HG03280 (cell line): ENCODE measurements around the gene CAPN10.
"Not testable (repeated sequence)": the region's sequence is repeated elsewhere in the genome, so short reads cannot be mapped to it uniquely, and the experiment has no call there.

Experiments
- ATAC-seq: cut with Tn5 transposase; IDR thresholded peaks from one replicate; pipeline ENCODE4 v1.9.1; 2021; ENCODE audit warnings: mild to moderate bottlenecking, moderate library complexity; ENCODE audit not compliant: unreplicated experiment

The CAPN10 gene

DNA sequence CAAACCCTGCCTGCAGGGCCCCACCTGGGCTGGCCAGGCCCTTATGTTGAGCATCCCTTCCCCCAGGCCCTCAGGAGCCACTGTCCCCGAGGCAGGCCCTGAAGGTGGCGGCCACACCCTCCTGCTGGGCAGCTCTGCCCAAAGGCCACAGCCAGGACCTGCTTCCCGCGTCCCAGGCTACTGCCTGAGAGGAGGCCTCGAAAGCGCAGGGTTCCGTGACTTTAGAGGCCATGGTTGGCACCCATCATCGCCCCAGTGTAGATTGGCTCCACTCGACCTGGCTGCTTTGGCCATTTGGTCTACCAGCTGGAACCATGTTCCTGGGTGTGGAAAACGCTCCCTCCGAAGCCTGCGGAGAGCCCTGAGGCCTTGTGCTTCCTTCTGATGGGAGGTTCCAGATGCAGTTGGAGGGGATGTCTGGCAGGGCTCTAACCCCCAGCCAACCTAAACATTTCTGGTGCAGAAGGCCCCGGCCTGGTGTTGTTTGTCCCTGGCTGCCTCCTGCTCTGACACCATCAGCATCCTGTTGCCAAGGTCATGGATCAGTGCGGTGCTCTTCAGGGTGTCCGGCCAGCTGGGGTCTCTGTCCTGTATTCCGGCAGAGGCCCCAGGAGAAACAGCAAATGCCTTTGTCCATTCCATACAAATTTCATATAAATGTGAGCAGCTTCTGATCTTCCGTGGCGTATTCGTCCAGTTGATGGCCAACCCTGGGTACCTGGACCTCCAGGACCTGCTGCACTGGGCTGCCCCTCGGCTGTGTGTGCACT, 14.7 kb downstream of the CAPN10 start:
- no peak for ATAC-seq

DNA sequence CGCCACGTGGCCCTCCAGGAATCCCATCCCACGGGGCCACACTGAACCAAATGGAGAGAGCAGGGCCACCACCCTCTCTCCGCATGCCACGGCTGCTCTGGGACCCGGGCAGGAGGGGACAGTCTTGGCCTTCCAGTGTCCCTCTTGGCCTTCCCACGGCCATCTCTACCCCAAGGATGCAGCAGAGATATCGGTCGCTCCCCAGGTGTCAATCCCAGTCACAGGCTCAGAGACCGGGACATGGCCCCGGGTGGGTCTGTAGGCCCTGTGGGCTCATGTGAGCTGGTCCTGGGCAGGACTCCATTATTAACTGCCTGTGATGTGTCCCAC, 15.3 kb downstream of the CAPN10 start:
- no peak for ATAC-seq

DNA sequence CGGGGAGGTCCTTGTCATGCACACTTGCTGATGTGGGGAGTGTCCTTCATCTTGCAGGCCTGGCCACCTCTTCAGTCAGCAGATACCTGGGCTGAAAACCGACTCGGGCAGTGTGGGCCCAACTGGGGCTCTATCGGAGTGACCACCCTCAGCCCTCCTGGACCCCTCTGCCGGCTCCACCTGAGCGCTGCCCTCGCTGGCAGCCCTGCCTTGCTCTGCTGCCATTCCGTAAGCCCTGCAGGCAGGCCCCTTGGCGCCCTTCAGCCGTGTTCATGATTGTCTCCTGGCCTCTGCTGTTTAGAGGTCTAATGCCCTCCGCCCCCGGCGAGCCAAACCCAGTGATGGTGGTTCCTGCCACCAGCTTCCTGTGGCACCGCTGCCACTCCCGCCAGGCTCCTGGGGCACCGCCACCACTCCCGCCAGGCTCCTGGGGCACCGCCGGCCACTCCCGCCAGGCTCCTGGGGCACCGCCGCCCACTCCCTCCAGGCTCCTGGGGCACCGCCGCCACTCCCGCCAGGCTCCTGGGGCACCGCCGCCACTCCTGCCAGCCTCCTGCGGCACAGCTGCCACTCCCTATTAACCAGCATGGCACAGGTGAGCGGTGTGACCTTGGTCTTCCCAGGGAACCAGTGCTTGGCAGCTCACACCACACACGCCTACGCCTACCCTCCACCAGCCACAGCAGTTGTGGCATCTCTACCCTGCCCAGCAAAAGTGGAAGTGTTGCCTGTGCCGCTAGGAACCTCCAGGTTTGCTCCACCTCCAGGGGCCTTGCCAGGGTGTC, 15.9 kb downstream of the CAPN10 start:
- ATAC-seq: no peak

DNA sequence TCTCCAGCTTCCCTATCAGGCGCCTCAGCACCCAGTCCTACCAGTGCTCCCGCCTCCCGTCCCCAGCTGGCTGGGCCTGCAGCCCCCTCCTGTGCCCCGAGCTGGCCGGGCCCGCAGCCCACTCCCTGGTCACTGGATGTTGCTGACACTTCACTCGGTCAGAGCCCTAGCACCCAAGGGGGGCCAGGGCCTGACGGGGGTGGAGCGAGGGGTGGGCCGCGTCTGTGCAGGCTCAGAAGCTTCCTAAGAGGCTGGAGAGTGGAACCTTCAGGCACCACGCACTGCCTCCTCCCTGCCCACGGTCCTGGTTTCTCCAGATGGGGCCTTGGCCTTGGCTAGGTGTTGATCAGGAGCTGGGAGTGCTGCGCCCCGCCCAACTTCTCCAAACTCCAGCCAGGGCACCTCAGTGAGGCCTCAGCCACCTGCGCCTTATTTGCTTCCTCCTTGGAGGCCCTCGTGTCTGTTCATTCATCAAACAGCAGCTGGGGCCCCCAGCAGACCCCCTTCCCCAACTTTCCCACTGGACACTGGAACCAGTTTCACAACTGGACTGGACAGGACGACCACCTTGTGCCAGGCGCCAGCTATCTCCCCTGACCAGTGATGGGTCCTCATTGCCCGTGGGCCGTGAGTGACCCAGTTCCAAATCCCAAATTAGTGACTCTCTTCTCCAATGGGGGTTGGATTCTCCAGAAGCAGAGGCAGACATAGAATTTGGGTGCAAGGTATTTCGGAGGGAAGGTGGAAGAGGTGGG, 16.7 kb downstream of the CAPN10 start:
- no peak for ATAC-seq

DNA sequence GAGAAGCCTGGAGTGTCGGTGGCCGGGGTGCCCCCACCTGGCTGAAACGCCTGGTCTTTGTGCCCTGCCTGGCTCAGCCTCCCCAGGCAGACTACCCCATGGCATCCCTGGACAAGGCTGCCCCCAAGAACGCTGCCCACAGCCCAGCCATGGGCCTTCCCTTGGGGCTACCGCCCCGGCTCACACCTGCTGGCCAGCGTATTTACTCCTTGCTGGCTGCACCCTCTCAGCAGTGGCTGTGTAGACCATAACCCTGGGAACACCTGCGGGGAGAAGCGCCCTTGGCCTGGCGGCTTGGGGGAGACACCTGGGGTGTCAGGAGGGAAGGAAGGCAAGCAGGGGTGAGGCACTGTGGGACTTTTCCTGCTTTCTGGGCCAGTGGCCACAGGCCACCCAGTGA, 17.3 kb downstream of the CAPN10 start:
- ATAC-seq: no peak

DNA sequence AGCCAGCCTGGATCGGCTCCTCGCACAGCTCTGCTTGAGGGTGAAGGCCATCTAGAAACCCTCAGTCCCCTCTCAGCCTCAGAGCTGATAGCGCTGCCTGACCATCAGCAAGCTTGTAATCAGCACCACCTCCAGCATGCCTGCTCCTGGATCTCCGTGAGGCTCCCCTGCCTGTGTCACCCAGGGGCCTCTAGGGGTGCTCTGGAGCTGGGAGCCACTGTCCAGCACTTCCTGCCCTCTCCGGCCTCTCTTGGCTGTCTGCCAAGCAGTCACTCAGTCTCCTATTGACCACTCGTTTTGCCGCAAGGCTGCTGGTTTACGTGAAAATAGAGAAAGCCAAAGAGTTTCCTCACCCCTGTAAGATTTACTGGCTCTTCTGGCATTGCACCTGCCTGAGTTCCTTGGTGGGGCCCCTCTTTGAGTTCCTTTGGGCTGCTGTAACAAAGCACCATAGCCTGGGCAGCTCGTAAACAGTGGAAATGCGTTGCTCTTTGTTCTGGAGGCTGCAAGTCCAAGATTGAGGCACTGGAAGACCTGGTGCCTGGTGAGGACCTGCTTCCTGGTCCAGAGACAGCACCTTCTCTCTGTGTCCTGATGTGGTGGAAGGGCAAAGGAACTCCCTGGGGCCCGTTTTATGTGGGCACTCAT, 17.9 kb downstream of the CAPN10 start:
- no peak for ATAC-seq

DNA sequence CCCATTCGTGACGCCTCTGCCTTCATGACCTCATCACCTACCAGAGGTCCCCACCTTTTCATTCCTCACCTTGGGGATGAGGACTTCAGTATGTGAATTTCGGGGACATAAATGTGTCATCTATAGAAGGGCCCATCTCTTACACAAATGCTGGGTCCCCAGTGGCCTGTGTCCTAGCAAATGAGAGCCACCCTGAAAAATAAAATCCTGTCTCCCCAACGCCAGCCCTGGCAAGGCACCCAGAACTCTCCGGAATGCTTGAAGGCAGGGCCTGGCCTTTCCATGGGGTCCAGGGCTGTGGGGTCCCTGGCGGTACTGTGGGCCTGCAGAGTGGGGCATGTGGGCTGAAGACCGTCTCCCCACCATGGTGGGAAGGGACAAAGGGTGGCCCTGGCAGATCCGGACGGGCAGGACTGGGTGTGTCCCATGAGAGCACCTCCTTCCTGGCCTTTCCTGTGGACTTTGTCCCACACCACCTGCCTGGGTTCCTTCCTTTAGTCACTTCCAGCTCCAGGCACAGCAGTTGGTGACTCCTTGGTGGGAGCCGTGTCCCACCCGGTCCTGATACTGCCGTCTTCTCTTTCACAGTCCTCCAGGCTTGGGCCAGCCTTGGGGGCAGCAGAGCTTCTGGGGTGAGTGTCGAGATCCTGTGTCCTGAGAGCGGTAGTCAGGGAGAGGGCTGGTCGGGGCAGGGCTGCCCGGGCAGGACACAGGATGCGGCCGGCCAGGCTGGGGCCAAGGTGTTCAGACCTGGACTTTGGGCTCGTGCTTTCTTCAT, 18.6 kb downstream of the CAPN10 start:
- no peak for ATAC-seq

DNA sequence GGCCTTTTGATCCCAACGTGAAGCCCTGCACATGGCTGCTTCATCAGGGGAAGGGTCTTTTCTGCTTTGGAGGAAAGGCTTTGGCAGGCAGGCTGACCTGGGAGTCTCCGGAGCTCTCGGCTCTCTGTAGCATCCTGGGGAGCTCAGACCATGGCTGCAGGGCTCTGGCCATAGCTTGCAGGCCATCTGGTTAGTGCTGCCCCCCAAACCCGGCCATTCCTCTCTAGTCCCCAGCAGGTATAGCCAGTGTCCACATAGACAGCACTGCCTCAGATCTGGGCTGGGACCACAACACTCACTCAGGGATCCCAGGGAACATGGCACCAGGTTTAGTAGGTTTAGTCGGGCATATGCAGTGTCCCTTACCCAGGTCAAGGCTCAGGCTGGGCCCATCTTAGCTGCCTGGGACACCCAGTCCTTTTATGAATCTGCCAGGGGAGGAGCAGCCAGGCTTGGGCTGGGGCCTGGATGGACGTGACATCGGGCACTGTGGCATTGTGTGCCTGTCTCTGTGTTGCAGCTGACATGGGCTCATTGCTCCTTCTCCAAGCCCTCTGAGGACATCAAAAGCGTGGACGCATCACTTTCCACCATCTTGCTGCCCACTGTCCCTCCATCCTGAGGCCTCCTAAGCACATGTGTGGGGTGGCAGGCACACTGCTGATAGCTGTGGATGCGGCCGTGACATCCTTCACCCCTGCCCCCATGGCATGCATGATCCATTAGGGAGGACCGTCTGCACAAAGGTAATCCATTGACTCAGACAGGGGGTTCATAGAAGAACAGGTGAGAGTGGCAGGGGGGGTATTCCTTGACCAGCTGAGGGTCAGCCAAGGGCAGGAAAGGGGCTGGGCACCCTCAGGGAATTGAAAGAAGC, 19.6 kb downstream of the CAPN10 start:
- ATAC-seq: no peak

DNA sequence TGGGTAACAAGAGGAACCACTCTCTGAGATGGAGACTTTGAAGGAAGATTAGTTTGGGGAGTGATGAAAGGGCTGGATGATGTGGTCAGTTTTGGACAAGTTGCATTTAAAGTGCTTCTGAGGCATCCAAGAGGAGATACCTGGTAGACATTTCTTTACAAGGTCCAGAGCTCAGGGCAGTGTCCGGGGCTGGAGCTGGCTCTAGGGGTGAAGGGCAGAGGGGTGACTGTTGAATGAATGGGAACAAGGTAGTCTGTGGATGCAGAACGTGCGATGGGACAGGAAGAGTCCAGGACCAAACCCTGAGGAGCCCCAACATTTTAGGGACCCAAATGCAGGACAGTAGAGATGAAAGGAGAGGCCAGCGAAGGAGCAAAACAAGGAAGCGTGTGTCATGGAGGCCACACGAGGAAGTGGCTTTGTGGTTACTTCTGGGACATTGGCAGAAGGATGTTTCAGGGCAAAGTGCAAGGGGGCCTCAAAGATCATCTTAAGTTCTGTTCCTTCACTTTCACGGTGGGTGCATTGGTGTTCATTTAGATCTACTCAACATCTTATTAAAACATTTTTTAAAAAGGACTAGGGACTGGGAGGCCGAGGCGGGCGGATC, 25.2 kb downstream of the CAPN10 start:
- no peak for ATAC-seq

DNA sequence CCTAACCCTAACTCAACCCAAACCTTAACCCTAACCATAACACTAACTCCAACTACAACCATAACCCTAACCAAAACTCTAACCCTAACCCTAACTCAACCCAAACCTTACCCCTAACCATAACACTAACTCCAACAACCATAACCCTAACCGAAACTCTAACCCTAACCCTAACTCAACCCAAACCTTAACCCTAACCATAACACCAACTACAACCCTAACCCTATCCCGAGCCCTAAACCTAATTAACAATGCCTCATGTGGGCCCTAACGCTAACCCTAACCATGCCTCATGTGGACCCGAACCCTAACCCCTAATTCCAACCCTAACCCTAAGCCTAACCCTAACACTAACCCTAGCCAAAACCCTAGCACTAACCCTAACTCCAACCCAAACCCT, 27.2 kb downstream of the CAPN10 start:
- ATAC-seq: no peak

DNA sequence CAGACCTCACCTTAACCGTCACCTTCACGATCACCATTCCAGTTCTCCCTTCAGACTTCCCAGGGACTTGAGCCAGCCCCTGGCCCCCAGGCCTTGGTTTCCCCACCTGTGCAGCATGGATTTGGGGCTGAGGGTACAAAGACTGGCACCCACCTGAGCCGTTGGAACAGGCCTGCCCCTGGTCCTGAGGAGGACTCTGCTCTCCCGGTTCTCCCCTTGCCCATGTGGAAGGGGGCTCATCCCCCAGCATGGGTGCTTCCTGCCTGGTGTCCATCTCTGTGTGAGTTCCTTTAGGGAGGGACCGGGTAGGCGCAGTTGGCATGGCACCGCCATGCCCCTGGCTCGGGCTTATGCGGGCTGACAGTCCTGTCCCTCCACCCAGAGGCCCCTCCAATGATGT, 27.9 kb downstream of the CAPN10 start:
- ATAC-seq: no peak

DNA sequence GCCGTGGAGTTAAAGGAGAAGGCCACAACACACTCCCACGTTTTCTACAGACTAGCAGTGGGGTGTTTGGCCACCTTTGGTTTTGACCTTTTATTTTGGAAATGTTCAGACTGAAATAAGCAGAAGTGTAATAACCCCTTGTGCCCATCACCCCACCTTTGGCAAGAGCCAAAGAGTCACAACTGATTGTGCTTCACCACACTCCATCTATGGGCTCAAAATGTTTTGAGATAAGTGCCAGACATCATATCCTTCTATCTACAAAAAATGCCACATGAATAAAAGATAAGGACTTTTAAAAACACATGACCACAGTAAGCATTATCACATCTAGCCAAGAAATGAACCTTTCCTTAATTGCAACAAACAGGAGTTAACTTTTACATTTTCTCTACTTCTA, 28.9 kb downstream of the CAPN10 start:
- ATAC-seq: no peak

DNA sequence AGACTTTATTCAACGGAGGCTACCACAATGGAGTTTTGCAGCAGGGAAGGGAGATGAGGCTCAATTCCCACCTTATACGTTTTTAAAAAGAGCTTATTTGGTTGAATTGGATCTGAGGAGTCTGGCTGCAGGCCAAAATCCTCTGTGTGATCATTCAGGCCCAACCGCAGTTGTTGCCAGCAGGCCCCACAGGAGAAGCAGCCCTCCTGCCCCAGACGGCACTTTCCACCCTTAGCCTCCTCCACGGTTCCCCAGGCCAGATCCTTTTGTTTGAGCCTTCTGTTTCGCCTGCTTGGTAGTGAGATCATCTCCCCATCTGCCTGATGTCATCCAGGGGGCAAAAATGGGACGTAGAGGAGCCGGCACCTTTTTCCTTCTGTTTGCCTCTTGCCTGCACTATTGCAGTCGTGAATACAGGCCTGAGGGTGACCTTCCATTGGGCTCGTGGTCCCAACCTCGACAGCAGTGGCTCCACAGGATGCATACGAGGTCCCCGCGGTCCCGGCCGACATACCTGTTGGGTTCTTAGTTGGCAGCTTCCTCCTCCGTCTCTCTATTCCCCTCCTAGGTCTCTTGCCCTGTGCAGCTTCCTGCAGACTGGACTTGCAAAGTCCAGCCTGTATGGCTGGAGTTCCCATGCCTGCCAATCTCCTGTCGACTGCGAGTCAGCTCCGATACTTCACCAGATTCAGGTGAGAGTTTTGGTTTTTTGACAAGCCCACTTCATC, 29.4 kb downstream of the CAPN10 start:
- no peak for ATAC-seq

DNA sequence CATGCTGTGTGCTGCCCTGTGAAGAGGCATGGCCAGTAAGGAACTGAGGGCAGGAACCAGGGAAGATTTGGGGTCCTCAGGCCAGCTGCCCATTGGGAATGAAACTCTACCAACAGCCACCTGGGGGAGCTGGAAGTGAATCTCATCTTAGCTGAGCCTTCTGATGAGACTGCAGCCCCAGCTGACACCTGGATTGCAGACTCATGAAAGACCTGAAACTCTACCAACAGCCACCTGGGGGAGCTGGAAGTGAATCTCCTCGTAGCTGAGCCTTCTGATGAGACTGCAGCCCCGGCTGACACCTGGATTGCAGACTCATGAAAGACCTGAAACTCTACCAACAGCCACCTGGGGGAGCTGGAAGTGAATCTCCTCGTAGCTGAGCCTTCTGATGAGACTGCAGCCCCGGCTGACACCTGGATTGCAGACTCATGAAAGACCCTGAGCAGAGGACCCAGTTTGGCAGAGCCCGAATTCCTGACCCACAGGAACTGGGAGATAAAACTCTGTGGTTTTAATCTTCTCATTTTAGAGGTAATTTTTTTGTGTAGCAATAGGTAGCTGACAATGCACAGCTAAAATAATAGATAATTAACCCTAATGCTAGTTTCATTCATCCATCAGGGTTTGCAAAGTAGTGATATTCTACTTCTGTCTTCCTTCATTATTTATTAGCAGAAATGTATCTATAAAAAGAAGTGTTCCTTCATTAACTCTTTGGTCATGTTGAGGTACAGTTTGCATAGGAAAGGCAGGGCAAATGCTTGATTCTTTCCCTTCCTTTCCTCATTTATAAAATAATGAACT, 30.5 kb downstream of the CAPN10 start:
- not testable (repeated sequence) for ATAC-seq

DNA sequence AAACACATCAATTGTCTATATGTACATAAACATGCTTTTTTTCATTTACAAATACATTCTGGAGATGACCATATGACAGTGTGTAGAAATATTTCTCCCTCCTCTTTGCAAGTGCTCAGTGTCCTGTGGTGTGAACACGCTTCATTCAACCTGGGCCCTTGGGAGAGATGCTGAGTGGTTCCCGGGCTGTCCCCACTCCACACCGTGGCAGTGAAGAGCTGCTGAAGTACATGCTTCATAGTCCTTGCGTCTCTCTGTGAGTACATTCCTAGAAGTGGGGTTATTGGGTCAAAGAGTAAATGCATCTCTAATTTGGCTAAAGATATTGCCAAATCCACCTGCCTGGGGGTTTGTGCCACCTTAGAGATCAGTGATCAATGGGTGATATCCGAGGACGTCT, 32.2 kb downstream of the CAPN10 start:
- no peak for ATAC-seq

DNA sequence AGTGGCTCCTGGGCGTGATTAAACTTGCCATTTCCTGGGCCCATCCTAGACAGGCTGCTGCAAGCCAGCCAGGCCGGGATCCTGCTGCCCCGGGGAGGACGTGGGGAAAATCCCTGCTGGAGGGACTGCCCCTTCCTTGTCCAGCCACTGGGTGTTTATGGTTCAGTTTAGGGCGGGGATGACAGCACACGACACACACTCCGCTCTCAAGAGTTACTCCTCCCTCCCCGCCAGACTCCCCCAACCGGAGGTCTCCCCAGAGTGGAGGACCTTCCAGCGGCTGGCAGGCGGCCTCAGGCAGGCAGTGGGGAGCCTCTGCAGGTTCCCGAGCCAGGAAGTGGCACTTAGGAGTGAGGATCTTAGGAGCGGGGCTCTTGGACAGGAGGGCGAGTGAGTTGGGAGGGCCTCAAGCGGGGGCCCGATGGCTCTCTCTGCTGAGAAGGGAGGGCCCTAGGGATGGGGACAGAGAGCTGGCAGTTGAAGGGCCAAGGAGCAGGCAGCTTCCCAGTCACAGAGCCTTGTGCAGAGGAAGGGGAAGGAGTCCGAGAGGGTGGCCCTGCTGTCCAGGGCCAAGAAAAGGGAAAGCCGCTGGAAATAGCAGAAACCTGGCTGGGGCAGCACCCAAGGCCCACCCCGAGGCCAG, 33.1 kb downstream of the CAPN10 start:
- ATAC-seq: no peak

DNA sequence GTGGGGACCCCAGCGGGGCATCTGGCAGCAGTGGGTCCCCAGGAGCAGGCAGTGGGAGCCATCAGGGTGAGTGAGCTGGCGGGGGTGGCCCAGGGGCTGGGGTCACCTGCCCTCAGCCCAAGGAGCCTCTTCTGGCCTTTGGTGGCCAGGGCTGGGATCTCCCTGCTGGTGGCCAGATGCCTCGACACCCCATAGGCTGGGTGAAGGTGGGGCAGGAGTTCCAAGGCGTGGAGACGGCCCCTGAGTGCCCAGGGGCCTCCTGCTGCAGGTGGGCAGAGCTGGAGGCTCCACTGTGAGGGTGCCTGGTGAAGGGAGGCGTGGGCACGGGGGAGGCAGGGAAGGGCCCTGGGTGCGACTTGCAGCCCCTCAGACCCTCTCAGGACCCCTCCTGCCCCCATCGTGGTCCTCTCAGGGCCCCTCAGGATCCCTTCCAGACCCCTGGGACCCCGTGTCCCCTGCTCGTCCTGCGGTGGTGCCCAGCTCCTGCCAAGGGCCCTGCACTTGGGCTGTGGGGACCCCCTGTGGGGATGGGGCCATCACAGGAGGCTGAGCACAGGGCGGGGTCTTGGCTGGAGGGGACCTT, 33.7 kb downstream of the CAPN10 start:
- ATAC-seq: no peak
